ENCODE data around the gene OR2V2. TPM values are rescaled to one million over a fixed set of nuclear protein-coding genes. Genes with fewer than 3 reads are reported as not detected.

OR2V2 gene
- polyA plus RNA-seq, 1 experiment, result not detected

DNA sequence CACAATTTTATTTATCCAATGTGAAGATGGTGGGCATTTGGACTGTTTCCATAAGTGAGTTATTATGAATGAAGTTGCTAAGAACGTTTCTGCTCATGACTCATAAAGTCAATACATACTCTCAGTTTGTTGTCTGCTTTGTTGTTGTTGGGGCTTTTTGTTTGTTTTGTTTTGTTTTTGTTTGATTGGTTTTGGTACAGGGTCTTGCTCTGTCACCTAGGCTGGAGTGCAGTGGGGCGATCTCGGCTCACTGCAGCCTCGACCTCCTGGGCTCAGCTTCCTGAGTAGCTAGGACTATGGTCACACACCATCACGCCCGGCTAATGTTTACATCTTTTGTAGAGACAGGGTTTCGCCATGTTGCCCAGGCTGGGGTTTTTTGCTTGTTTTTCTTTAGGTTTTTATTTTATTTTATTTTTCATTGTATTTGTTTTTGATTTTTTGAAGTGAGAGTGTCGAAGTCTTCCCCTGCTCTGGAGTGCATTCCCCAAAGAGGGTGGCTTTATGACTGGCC, 39.7 kb downstream of the OR2V2 start:
- POLR2A ChIA-PET, result interaction anchor here (5.8 kb wide), 1 partner anchor 20 kb away, joined by 72 read pairs; no protein-coding TSS in a partner anchor
- Histone ChIP-seq H3K27me3 (ENCODE audit: control insufficient read depth, insufficient read depth, low read length) (no peaks in the 10 kb centered on the region), H3K27ac (ENCODE audit: low read depth, low read length) (peak overlapping the region; percentile 47), H3K4me3 (ENCODE audit: low read depth, low read length) (peak overlapping the region; percentile 47), H3K9me3 (ENCODE audit: control insufficient read depth, insufficient read depth, low read length) (no peaks in the 10 kb centered on the region; the same call in 1 of the 2 replicates)
- CTCF ChIA-PET, result interaction anchor here (1.1 kb wide), 1 partner anchor 18 kb away, joined by 5 read pairs; no protein-coding TSS in a partner anchor
- no peak for TF ChIP-seq CTCF (IDR thresholded peaks at IDR 0.05; ENCODE audit: low read depth, low read length)
- no peak for DNase-seq (ENCODE audit: low read depth, low spot score)

DNA sequence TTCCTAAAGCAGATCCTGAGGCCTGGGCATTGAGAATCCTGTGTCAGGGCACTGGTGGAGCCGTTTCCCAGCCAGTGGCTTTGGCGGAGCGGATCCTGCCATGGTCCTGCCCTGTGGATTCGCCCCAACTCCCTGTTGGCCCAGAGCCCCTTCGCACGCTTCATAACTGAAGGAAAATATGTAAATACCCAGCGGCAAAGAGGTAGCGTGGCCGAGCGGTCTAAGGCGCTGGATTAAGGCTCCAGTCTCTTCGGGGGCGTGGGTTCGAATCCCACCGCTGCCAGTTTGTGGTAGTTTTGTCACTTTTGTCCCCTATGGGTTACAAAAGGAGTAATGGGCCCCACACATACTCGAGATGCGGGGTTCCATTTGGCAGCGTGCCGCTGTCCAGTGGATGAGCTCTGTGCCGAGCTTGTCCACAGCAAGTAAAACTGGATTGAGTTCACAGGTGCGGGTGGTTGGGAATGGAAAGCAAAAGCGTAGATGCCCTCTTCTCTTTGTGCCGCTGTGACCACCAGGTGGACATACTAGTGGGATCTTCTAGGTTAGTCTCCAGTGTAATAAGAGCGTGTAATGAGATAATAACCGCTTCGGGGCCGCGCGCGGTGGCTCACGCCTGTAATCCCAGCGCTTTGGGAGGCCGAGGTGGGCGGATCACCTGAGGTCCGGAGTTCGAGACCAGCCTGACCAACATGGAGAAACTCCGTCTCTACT, 40.3 kb downstream of the OR2V2 start:
- peak; percentile 35 for TF ChIP-seq CTCF (IDR thresholded peaks at IDR 0.05; ENCODE audit: low read depth, low read length)
- no peaks in the 10 kb centered on the region for H3K27me3 ChIP-seq (ENCODE audit: control insufficient read depth, insufficient read depth, low read length)
- peak overlapping the region; percentile 57 for H3K4me3 ChIP-seq (ENCODE audit: low read depth, low read length)
- no peaks in the 10 kb centered on the region; the same call in 1 of the 2 replicates for H3K9me3 ChIP-seq (ENCODE audit: control insufficient read depth, insufficient read depth, low read length)
- peak overlapping the region; percentile 47 for H3K27ac ChIP-seq (ENCODE audit: low read depth, low read length)
- ChIA-PET POLR2A (interaction anchor here (0.6 to 5.8 kb wide), 4 partner anchors 20 to 1564 kb away, joined by 3 to 72 read pairs (median 6); partner anchors contain the start of genes HNRNPH1, TRIM41 and TRIM52), CTCF (interaction anchor here (0.7 to 1.1 kb wide), 2 partner anchors 19 to 321 kb away, joined by 3 to 5 read pairs; no protein-coding TSS in a partner anchor)
- peak; percentile 55 for DNase-seq (ENCODE audit: low read depth, low spot score)

- Histone ChIP-seq H3K4me3 (ENCODE audit: low read depth, low read length) (peak overlapping the region; percentile 85), H3K9me3 (ENCODE audit: control insufficient read depth, insufficient read depth, low read length) (no peaks in the 10 kb centered on the region; the same call in 1 of the 2 replicates), H3K27ac (ENCODE audit: low read depth, low read length) (peak overlapping the region; percentile 80), H3K27me3 (ENCODE audit: control insufficient read depth, insufficient read depth, low read length) (no peaks in the 10 kb centered on the region)
- CTCF ChIA-PET, result interaction anchor here (0.6 to 1.9 kb wide), 3 partner anchors 13 to 31 kb away, joined by 3 to 4 read pairs (median 3); no protein-coding TSS in a partner anchor
- peak; percentile 55 for DNase-seq (ENCODE audit: low read depth, low spot score)
- POLR2A ChIA-PET, result interaction anchor here (0.7 to 5.8 kb wide), 6 partner anchors 16 to 72 kb away, joined by 3 to 72 read pairs (median 6); partner anchors contain the start of genes RACK1, TRIM41, TRIM52 and TRIM7
- TF ChIP-seq CTCF (IDR thresholded peaks at IDR 0.05; ENCODE audit: low read depth, low read length), result no peak
Measured at GRCh38 chr5:181188700-181189362, 41.4 kb downstream of the OR2V2 start.

DNA sequence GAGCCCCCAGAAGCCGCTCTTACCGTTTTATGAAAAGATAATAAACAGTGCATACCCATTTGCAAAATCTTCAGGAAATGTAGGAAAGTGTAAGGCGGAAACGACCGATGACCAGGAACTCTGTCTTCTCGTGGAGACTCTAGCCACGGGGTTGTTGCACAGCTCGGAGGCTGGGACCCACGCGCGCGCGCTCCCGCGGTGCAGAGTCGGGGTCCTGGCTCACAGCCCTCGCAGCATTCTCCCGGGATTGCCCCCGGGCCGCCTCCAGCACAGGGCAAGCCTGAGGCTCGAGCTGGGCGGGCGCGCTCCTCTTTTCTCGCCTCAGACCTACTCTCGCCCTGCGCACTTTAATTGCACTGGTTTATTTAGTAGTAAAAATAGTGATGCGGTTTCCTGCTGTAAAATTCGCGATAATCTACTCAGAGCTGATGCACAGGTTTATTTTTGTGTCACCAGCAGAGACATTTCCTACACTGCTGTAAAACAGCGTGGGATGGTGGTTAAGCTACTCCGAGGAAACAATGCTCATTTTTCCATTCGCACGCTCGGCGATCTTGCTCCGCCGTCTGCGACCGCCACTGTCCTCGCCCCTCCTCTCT, 42.1 kb downstream of the OR2V2 start:
- no peak for DNase-seq (ENCODE audit: low read depth, low spot score)
- H3K9me3 ChIP-seq (ENCODE audit: control insufficient read depth, insufficient read depth, low read length), result no peaks in the 10 kb centered on the region; the same call in 1 of the 2 replicates
- ChIA-PET CTCF (interaction anchor here (0.7 to 1.9 kb wide), 3 partner anchors 12 to 31 kb away, joined by 3 to 4 read pairs (median 3); no protein-coding TSS in a partner anchor), POLR2A (interaction anchor here (0.5 to 5.8 kb wide), 7 partner anchors 15 to 332 kb away, joined by 3 to 72 read pairs (median 5); partner anchors contain the start of genes RACK1, TRIM41, TRIM52 and TRIM7)
- no peak for TF ChIP-seq CTCF (IDR thresholded peaks at IDR 0.05; ENCODE audit: low read depth, low read length)
- peak overlapping the region; percentile 11 for H3K27ac ChIP-seq (ENCODE audit: low read depth, low read length)
- no peaks in the 10 kb centered on the region for H3K27me3 ChIP-seq (ENCODE audit: control insufficient read depth, insufficient read depth, low read length)
- H3K4me3 ChIP-seq (ENCODE audit: low read depth, low read length), result peak overlapping the region; percentile 85

Measured in AG04450 (cell line).